H9 (cell line): Measurements from ENCODE around the gene COL23A1. TPM values are rescaled to one million over a fixed set of nuclear protein-coding genes. Genes with fewer than 3 reads are reported as not detected.

Experiments used
- DNase-seq: peaks from one replicate; pipeline ENCODE4 v3.0.0-alpha.2; 2017
- H2AFZ ChIP-seq: one replicate; pipeline ENCODE4 v1.6.1; 2013; ENCODE audit warnings: mild to moderate bottlenecking, low read length, control low read depth, moderate library complexity
- H2AK5ac ChIP-seq: 2 replicates; pipeline ENCODE4 v1.6.1; 2013; ENCODE audit warnings: low read length, control low read depth, mixed read lengths; ENCODE audit not compliant: insufficient read length
- H2BK120ac ChIP-seq: one replicate; pipeline ENCODE4 v1.6.1; 2013; ENCODE audit warnings: low read depth, mild to moderate bottlenecking, low read length, control low read depth, inconsistent platforms; ENCODE audit not compliant: poor library complexity, severe bottlenecking
- H2BK12ac ChIP-seq: 2 replicates; pipeline ENCODE4 v1.6.1; 2013; ENCODE audit warnings: low read length, control low read depth, mixed read lengths, low read depth; ENCODE audit not compliant: insufficient read length
- H2BK15ac ChIP-seq: 2 replicates; pipeline ENCODE4 v1.6.1; 2013; ENCODE audit warnings: low read depth, low read length, control low read depth
- H2BK20ac ChIP-seq: one replicate; pipeline ENCODE4 v1.6.1; 2013; ENCODE audit warnings: low read depth, mild to moderate bottlenecking, low read length, control low read depth, inconsistent platforms; ENCODE audit not compliant: poor library complexity, severe bottlenecking
- H2BK5ac ChIP-seq: 2 replicates; pipeline ENCODE4 v1.6.1; 2013; ENCODE audit warnings: low read length, control low read depth, mixed read lengths; ENCODE audit not compliant: insufficient read length
- H3K14ac ChIP-seq: 2 replicates; pipeline ENCODE4 v1.6.1; 2013; ENCODE audit warnings: low read length, control low read depth; ENCODE audit not compliant: insufficient read depth
- H3K18ac ChIP-seq: 2 replicates; pipeline ENCODE4 v1.6.1; 2013; ENCODE audit warnings: low read depth, mild to moderate bottlenecking, mixed read lengths, low read length, control low read depth; ENCODE audit not compliant: insufficient read length
- H3K23ac ChIP-seq: 2 replicates; pipeline ENCODE4 v1.6.1; 2013; ENCODE audit warnings: low read length, control low read depth, mixed read lengths, low read depth; ENCODE audit not compliant: insufficient read length
- H3K23me2 ChIP-seq: 2 replicates; pipeline ENCODE4 v1.6.1; 2013; ENCODE audit warnings: low read depth, mild to moderate bottlenecking, mixed read lengths, low read length, control low read depth; ENCODE audit not compliant: insufficient read length, poor library complexity, severe bottlenecking
- H3K27ac ChIP-seq: 2 replicates; pipeline ENCODE4 v1.5.1; 2013; ENCODE audit warnings: low read length, control low read depth, mixed read lengths, low read depth; ENCODE audit not compliant: insufficient read length
- H3K27me3 ChIP-seq: 2 replicates; pipeline ENCODE4 v1.6.1; 2013; ENCODE audit warnings: low read length, control low read depth, inconsistent platforms; ENCODE audit not compliant: insufficient read depth
- H3K4ac ChIP-seq: 2 replicates; pipeline ENCODE4 v1.6.1; 2013; ENCODE audit warnings: low read depth, mild to moderate bottlenecking, control low read depth, inconsistent platforms, low read length, moderate library complexity
- H3K4me1 ChIP-seq: 2 replicates; pipeline ENCODE4 v1.6.1; 2013; ENCODE audit warnings: low read length, control low read depth, inconsistent platforms; ENCODE audit not compliant: insufficient read depth
- H3K4me2 ChIP-seq: 2 replicates; pipeline ENCODE4 v1.6.1; 2013; ENCODE audit warnings: low read length, control low read depth, mixed read lengths; ENCODE audit not compliant: insufficient read length, insufficient read depth
- H3K56ac ChIP-seq: 2 replicates; pipeline ENCODE4 v1.6.1; 2013; ENCODE audit warnings: low read depth, mild to moderate bottlenecking, mixed read lengths, low read length, control low read depth; ENCODE audit not compliant: insufficient read length
- H3K79me1 ChIP-seq: 2 replicates; pipeline ENCODE4 v1.6.1; 2013; ENCODE audit warnings: low read depth, mild to moderate bottlenecking, moderate library complexity, low read length, control low read depth, inconsistent platforms; ENCODE audit not compliant: insufficient read depth, poor library complexity, severe bottlenecking
- H3K79me2 ChIP-seq: 2 replicates; pipeline ENCODE4 v1.6.1; 2013; ENCODE audit warnings: low read length, control low read depth, inconsistent platforms; ENCODE audit not compliant: insufficient read depth
- H3K9ac ChIP-seq: 2 replicates; pipeline ENCODE4 v1.6.1; 2013; ENCODE audit warnings: low read length, control low read depth, mixed read lengths; ENCODE audit not compliant: insufficient read length; ENCODE audit errors: extremely low read depth
- H3K9me3 ChIP-seq: one replicate; pipeline ENCODE4 v1.6.1; 2013; ENCODE audit warnings: low read depth, low read length, inconsistent platforms; ENCODE audit not compliant: control insufficient read depth
- H3T11ph ChIP-seq: one replicate; pipeline ENCODE4 v1.6.1; 2013; ENCODE audit warnings: mild to moderate bottlenecking, low read length, control low read depth, inconsistent platforms
- H4K20me1 ChIP-seq: one replicate; pipeline ENCODE4 v1.6.1; 2013; ENCODE audit not compliant: control insufficient read depth, insufficient read length, insufficient read depth
- H4K5ac ChIP-seq: 2 replicates; pipeline ENCODE4 v1.6.1; 2013; ENCODE audit warnings: low read depth, mild to moderate bottlenecking, mixed read lengths, low read length, control low read depth; ENCODE audit not compliant: insufficient read length
- H4K8ac ChIP-seq: replicated peaks from 2 replicates; pipeline ENCODE4 v1.6.1; 2013; ENCODE audit warnings: low read length, control low read depth, mixed read lengths, low read depth; ENCODE audit not compliant: insufficient read length
- H4K91ac ChIP-seq: 2 replicates; pipeline ENCODE4 v1.6.1; 2013; ENCODE audit warnings: low read depth, mild to moderate bottlenecking, moderate library complexity, mixed read lengths, low read length, control low read depth; ENCODE audit not compliant: insufficient read length
- H3K27ac Mint-ChIP-seq, 3 experiments: 2 replicates in 2 of 3; 3 replicates in 1 of 3; pipeline ENCODE4 v1.8.0; 2020 to 2021; ENCODE audit warnings: mixed read lengths in 3 of 3, mild to moderate bottlenecking in 1 of 3, moderate library complexity in 1 of 3
- H3K27me3 Mint-ChIP-seq: 2 replicates; pipeline ENCODE4 v1.8.0; 2021; ENCODE audit warnings: low read depth, mild to moderate bottlenecking, moderate library complexity, mixed read lengths
- H3K36me3 Mint-ChIP-seq, 3 experiments: 2 replicates in 2 of 3; 3 replicates in 1 of 3; pipeline ENCODE4 v1.8.0; 2020 to 2021; ENCODE audit warnings: low read depth in 3 of 3, mixed read lengths in 3 of 3; ENCODE audit not compliant: insufficient read depth in 1 of 3
- H3K4me1 Mint-ChIP-seq, 2 experiments: 2 replicates each; pipeline ENCODE4 v1.8.0; 2020; ENCODE audit warnings: mixed read lengths in 2 of 2
- H3K4me3 Mint-ChIP-seq, 2 experiments: 2 replicates in 1 of 2; 3 replicates in 1 of 2; pipeline ENCODE4 v1.8.0; 2020 to 2021; ENCODE audit warnings: mild to moderate bottlenecking in 2 of 2, mixed read lengths in 2 of 2, moderate library complexity in 1 of 2
- H3K9me3 Mint-ChIP-seq, 2 experiments: 2 replicates in 1 of 2; 3 replicates in 1 of 2; pipeline ENCODE4 v1.8.0; 2020; ENCODE audit warnings: mild to moderate bottlenecking in 2 of 2, mixed read lengths in 2 of 2, moderate library complexity in 1 of 2
- WGBS: extraction: QIAGEN DNeasy Blood & Tissue Kit; methylation state at CpG from one replicate; pipeline ENCODE4 v1.1.7; 2013; ENCODE audit warnings: missing lambda C conversion rate, low lambda C conversion rate, mixed read lengths; ENCODE audit not compliant: insufficient read length; ENCODE audit errors: extremely low coverage; 5-methylcytosine and 5-hydroxymethylcytosine counted together
- total RNA-seq: library from RNA; stranded (reverse); gene quantifications from 2 replicates; pipeline ENCODE4 v1.2.1, GENCODE V29; 2021
- TF ChIP-seq, protein P1 (sequence below): fragments of 200-600 bp; sonication (generic); conservative IDR thresholded peaks from 3 replicates; pipeline ENCODE4 v1.8.0; 2021; ENCODE audit warnings: antibody characterized with exemption, mild to moderate bottlenecking

COL23A1 gene
- total RNA-seq, 1 experiment from 2014 or later: 2.6 TPM

DNA sequence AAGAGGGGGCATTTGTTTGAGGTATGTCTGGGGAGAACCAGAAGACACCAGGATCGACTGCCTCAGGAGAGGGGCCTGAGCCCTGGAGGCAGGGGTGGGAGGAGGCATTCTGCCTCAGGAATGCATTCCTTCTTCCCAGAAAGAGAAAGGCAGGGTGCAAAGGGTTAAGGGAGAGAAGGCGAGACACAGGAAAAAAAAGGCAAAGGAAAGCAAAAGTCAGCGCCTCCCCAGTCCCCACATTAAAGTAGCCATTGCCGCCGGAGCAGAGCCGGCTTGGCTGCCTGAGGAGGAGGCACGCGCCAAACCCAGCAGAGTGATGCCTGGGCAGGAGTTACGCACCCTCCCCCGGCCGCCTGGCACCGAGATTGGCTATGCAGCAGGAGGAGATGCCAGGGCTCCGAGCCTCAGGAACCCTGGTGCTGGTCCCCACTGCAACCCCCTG, 233.7 kb downstream of the COL23A1 start:
- Histone ChIP-seq H4K91ac (no peak overlapping the region), H3T11ph (no peak overlapping the region), H3K9me3 (no peaks in the 10 kb centered on the region), H3K14ac (no peak overlapping the region), H3K79me2 (peaks cover 2% of the 10 kb centered on the region; the same call in 1 of the 2 replicates), H4K8ac (no peak overlapping the region), H3K18ac (no peak overlapping the region), H3K4me1 (0 out of 2 replicates have a peak, but pooled peaks cover 3% of the 10 kb centered on the region), H3K23me2 (no peaks in the 10 kb centered on the region), H2BK15ac (no peak overlapping the region), H3K4ac (no peak overlapping the region), H3K56ac (no peak overlapping the region), H3K23ac (no peak overlapping the region), H3K4me2 (peak overlapping the region; percentile 19), H3K9ac (no peak overlapping the region), H4K5ac (no peak overlapping the region), H3K27me3 (no peaks in the 10 kb centered on the region), H3K27ac (no peak overlapping the region), H2AFZ (no peak overlapping the region), H2AK5ac (no peak overlapping the region), H4K20me1 (no peaks in the 10 kb centered on the region), H2BK20ac (no peak overlapping the region), H2BK120ac (no peak overlapping the region), H2BK12ac (no peak overlapping the region), H2BK5ac (no peak overlapping the region), H3K79me1 (no peaks in the 10 kb centered on the region)
- H3K27me3 Mint-ChIP-seq: peaks cover 3% of the 10 kb centered on the region
- H3K36me3 Mint-ChIP-seq: peaks cover 0 to 2% (median 0%) of the 10 kb centered on the region in 3 experiments; a peak in 1 of 7 replicates
- peaks cover 42 to 61% of the 10 kb centered on the region in 2 experiments for H3K4me1 Mint-ChIP-seq
- H3K4me3 Mint-ChIP-seq: peak overlapping the region; percentile 48 to 75
- H3K9me3 Mint-ChIP-seq: peaks cover 0 to 7% of the 10 kb centered on the region in 2 experiments; a peak in 2 of 5 replicates
- H3K27ac Mint-ChIP-seq: peak overlapping the region; percentile 35 to 94 (median 87); a peak in 3 of 7 replicates
- TF ChIP-seq, protein P1, sequence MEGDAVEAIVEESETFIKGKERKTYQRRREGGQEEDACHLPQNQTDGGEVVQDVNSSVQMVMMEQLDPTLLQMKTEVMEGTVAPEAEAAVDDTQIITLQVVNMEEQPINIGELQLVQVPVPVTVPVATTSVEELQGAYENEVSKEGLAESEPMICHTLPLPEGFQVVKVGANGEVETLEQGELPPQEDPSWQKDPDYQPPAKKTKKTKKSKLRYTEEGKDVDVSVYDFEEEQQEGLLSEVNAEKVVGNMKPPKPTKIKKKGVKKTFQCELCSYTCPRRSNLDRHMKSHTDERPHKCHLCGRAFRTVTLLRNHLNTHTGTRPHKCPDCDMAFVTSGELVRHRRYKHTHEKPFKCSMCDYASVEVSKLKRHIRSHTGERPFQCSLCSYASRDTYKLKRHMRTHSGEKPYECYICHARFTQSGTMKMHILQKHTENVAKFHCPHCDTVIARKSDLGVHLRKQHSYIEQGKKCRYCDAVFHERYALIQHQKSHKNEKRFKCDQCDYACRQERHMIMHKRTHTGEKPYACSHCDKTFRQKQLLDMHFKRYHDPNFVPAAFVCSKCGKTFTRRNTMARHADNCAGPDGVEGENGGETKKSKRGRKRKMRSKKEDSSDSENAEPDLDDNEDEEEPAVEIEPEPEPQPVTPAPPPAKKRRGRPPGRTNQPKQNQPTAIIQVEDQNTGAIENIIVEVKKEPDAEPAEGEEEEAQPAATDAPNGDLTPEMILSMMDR: no peak
- peak; percentile 51 for DNase-seq
- no CpG with 5 or more reads among the region's 13 CpGs for WGBS
